GM20000 (cell line): ENCODE measurements around the gene FIGNL1.

Source experiments
- DNase-seq: peaks from one replicate; pipeline ENCODE4 v3.0.0; 2012; ENCODE audit warnings: low spot score
- TF ChIP-seq, protein P1 (sequence below): IDR thresholded peaks from 2 replicates; pipeline ENCODE4 v1.5.1; 2012; ENCODE audit warnings: mild to moderate bottlenecking, control low read depth; ENCODE audit errors: extremely low read depth, missing control alignments

Gene FIGNL1

DNA sequence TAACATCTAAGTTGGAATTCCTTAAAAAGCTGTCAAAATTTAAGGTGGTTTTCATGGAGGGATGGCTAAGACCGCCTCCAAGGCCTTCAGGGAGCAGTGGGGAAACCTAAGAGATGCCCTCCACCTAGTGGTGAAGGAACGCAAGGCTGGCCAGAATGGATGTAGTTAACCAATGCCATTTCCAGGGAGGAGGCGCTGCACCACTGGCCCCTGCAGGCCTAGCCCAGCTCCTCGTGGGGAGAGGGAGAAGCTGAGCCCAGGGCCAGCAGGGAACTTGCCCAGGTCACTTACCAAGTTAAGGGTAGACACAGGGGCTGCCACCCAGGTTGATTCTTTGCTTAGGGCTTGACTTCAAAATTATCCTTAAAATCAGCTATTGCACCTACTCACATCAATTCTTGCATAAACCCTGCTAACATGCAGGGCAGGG is 32.0 kb downstream of the FIGNL1 start:
- TF ChIP-seq, protein P1, sequence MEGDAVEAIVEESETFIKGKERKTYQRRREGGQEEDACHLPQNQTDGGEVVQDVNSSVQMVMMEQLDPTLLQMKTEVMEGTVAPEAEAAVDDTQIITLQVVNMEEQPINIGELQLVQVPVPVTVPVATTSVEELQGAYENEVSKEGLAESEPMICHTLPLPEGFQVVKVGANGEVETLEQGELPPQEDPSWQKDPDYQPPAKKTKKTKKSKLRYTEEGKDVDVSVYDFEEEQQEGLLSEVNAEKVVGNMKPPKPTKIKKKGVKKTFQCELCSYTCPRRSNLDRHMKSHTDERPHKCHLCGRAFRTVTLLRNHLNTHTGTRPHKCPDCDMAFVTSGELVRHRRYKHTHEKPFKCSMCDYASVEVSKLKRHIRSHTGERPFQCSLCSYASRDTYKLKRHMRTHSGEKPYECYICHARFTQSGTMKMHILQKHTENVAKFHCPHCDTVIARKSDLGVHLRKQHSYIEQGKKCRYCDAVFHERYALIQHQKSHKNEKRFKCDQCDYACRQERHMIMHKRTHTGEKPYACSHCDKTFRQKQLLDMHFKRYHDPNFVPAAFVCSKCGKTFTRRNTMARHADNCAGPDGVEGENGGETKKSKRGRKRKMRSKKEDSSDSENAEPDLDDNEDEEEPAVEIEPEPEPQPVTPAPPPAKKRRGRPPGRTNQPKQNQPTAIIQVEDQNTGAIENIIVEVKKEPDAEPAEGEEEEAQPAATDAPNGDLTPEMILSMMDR = peak; percentile 87
- DNase-seq = peak; percentile 70

DNA sequence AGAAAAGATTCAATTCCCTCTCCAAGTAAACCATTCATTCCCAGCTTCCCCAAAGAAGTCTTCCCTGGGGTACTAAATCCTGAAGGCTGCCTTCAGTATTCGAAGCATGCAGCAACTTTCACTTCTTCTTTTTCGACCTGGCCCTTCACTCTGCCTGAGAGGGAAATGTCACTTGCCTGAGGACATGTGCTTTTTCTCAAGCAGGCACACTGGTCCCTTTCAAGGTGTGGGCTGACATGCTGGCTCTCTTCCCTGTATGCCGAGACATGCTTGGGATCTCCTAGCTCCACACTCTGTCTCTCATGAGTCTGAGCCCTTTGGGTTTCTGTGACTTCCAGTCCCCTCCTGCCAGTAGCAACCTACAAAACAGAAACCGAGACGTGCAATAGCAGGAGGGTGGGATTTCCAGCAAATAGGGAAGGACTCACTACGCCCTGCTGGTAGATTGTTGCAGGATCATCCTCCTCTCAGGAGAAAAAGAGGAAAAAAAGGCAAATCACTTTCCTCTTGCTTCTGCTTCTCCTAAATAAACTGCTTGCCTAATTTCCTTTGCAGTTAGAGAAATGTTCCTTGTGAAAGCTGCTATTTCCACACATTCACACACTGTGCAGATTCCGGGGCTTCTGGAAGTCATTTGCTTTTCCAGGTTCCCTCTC is 33.5 kb downstream of the FIGNL1 start:
- DNase-seq = peak; percentile 66
- TF ChIP-seq, protein P1 = no peak

DNA sequence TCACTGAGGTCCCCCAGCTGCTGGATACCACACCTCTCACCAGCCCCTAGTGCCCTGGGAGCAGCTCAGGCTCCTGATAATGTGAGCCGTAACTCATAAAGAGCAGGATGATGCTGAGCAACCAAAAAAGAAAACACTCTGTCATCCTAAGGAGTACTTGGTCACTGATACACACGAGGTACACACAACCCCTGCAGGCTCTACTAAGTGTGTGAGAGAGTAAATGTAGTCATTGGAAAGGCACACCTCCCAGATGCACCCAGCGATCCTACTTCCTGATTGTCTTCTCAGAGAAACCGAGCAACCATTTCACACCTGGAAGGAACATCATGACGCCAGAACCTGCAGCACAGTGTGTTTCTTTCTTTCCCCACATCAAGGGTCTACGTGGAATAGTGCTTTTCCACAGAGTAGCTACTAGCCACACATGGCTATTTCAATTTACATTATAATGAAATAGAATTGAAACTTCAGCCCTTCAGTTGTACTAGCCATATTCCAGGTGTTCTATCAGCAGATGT is 34.2 kb downstream of the FIGNL1 start:
- TF ChIP-seq, protein P1 = no peak
- DNase-seq = no peak

DNA sequence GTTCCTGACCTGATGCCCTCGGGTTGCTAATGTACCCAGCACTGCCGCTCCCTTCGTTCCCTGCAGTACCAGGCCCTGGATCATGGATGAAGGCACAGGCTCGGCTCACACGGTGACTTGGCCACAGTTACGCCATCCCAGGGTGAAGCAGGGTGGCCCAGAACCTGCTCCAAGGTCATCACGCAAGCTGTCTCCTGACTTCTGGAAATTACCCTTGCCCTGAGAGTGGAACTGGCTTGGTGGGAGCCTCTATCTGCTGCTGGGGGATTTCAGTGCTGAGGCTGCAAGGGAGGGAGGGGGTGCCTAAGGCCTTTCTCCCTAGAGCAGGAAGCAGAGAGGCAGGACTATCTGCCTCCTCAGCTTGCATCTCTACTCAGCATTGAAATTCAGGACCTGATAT is 36.6 kb downstream of the FIGNL1 start:
- DNase-seq = no peak
- TF ChIP-seq, protein P1 = no peak

DNA sequence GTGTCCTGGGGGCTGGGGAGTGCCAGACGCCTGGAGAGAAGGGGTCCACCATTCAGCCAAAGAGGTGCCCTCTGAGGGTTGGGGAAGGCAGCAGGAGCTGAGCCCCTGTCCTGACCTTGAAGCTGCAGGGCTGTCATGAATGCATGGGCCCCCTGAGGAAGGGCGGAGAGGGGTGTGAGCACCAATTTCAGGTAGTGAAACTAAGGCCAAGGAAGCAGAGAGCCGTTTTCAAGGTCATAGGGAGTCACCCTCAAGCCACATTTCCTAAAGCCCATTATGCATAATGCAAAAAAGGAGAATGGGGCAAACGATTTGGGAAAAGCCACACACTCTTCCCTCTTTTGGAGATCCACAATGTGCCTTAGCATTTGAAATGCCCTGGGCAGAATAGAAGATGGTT is 37.2 kb downstream of the FIGNL1 start:
- no peak for DNase-seq
- TF ChIP-seq, protein P1 = no peak

DNA sequence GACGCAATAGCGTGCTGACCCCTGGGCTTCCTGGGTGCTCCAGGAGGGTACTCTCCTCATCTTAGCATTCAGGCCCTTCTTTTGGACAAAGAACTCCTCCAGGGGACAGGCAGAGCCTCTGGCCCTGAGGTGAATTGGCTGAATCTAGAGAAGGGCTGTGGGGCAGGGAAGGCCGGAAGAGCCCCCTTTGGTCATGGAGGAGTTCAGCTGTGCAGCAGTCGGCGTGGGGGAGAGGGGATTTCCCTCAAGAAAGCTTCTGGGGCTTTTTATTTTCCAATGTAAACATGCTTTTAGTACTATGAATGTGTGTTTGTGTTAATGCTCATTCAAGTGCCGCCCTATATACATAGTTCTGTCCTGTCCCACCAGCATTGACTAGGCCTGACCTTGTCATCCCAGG is 38.8 kb downstream of the FIGNL1 start:
- no peak for DNase-seq
- TF ChIP-seq, protein P1 = no peak

DNA sequence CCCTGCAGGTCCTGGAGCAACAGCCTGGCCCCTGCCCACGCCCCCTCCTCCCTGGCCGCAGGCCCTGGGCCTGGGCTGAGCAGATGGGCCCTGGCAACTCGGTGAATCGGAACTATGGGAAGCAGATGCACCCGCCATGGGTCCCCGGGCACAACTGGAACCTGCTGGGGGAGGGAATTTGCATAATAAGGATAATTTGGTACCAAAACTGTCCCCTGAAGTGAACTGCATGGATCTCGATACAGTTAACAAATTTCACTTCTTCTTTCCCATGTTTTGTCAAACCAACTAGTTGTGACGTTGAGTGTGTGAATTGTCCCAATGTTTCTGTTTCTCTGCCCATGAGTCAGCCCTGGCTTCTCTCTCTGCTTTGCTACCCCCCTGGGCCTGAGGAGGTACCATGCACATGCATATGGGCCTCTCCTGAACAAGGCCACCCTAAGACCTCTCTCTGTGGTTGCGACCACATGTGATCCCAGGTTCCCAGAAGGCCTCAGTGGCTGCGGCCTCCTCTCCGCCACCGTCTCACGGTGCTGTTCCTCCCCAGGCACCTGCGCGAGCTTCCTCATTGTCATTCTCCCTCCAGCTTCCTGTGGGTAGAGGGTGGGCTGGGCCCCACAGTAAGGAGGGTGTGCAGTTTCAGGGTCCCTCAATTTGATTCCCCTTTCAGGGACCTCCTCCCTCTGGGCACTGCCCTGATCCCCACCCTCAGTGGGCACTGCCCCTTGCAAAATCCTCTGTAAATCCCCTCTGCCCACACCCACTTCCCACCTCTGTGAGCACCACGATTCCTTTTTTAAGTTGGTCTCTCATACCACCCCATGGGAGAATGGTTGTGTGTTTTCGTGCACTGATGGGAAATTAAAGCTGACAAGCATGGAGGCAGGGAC is 40.0 kb downstream of the FIGNL1 start:
- TF ChIP-seq, protein P1 = no peak
- no peak for DNase-seq
